ENCODE data around the gene ZNF474. TPM values are rescaled to one million over a fixed set of nuclear protein-coding genes. Genes with fewer than 3 reads are reported as not detected.

The ZNF474 gene
- total and polyA plus RNA-seq, 2 of the 8 experiments (the other 6 are each of a cell fraction or from before 2014, with no cell fraction given), result not detected

- FAIRE-seq (no peak), DNase-seq (ENCODE audit: low read depth in 1 of 2, low spot score in 2 of 2) (no peak)
- no peak overlapping the region for H2AFZ ChIP-seq (ENCODE audit: low read length)
- no peak overlapping the region for H2BK120ac ChIP-seq (replicated peaks; ENCODE audit: low read depth, low read length)
- WGBS, 2 experiments (ENCODE audit: extremely low coverage in 1 of 2, insufficient coverage in 1 of 2, insufficient read length in 1 of 2, insufficient replicate concordance in 2 of 2, low coverage in 1 of 2, low lambda C conversion rate in 2 of 2, missing lambda C conversion rate in 1 of 2), result 92% methylated on average over 5 of the region's 5 CpGs; no CpG with 5 or more reads in 1 of the 2 experiments
- H4K20me1 ChIP-seq (replicated peaks in 1 of 2; ENCODE audit: control insufficient read depth in 1 of 2, insufficient read depth in 2 of 2, low read length in 2 of 2), result no peaks in the 10 kb centered on the region
- no peak overlapping the region for H3K56ac ChIP-seq (replicated peaks; ENCODE audit: insufficient read length, low read depth, low read length)
- peaks cover 0 to 10% (median 7%) of the 10 kb centered on the region in 4 experiments; a peak in 4 of 7 replicates for H3K4me1 ChIP-seq (replicated peaks in 1 of 4; ENCODE audit: control insufficient read depth in 3 of 4, insufficient read depth in 4 of 4, low read length in 3 of 4)
- H4K5ac ChIP-seq (ENCODE audit: insufficient read length, low read depth, low read length), result no peak overlapping the region
- H4K91ac ChIP-seq (replicated peaks; ENCODE audit: insufficient read length, low read length), result peak overlapping the region; percentile 38
- H3K79me1 ChIP-seq (ENCODE audit: low read depth, low read length), result no peaks in the 10 kb centered on the region
- no peak overlapping the region for H2BK20ac ChIP-seq (ENCODE audit: low read length)
- no peak overlapping the region for H3K4me3 ChIP-seq (ENCODE audit: extremely low read depth in 1 of 4, insufficient read depth in 2 of 4, low read depth in 3 of 4, low read length in 4 of 4)
- no peak overlapping the region for H2AK5ac ChIP-seq (ENCODE audit: low read depth, low read length)
- H3K4ac ChIP-seq (replicated peaks; ENCODE audit: insufficient read length, low read depth, low read length), result no peak overlapping the region
- no peak overlapping the region for H3K14ac ChIP-seq (ENCODE audit: insufficient read length)
- no peak overlapping the region for H2BK5ac ChIP-seq (ENCODE audit: low read depth, low read length)
- H2BK12ac ChIP-seq (ENCODE audit: low read depth, low read length), result no peak overlapping the region
- CTCF ChIA-PET (ENCODE audit: partially characterized antibody), result interaction anchor here (0.9 to 1.2 kb wide), 4 partner anchors 11 to 75 kb away, joined by 3 to 7 read pairs (median 4); no protein-coding TSS in a partner anchor
- H3K27me3 ChIP-seq (replicated peaks in 1 of 4; ENCODE audit: control insufficient read depth in 3 of 4, extremely low read depth in 1 of 4, insufficient read depth in 3 of 4, low read length in 3 of 4), result no peaks in the 10 kb centered on the region
- no peak overlapping the region for H4K8ac ChIP-seq (ENCODE audit: extremely low read depth, insufficient read depth, low read length)
- POLR2A ChIA-PET (ENCODE audit: partially characterized antibody), result no interaction called here
- H3K18ac ChIP-seq (ENCODE audit: extremely low read depth, low read length), result no peak overlapping the region
- no peak overlapping the region for H3K23ac ChIP-seq (ENCODE audit: insufficient read length)
- no peaks in the 10 kb centered on the region for H3K23me2 ChIP-seq (ENCODE audit: low read depth, low read length)
- no peaks in the 10 kb centered on the region for H3K9me3 ChIP-seq (ENCODE audit: insufficient read depth in 2 of 2, low read depth in 1 of 2, low read length in 1 of 2)
- H2BK15ac ChIP-seq (ENCODE audit: low read length), result no peak overlapping the region
- H3K27ac ChIP-seq (ENCODE audit: low read depth, low read length), result no peak overlapping the region
- no peaks in the 10 kb centered on the region for H3K36me3 ChIP-seq (ENCODE audit: control insufficient read depth in 2 of 4, insufficient read depth in 4 of 4, low read length in 3 of 4)
- H3K79me2 ChIP-seq (ENCODE audit: control insufficient read depth in 1 of 2, insufficient read depth in 2 of 2, low read length in 2 of 2), result no peaks in the 10 kb centered on the region
- no peak overlapping the region for H3K9ac ChIP-seq (replicated peaks in 1 of 4; ENCODE audit: extremely low read depth in 1 of 4, low read depth in 3 of 4, low read length in 3 of 4)
- no peak overlapping the region for H3K4me2 ChIP-seq (ENCODE audit: insufficient read depth in 1 of 2, low read depth in 2 of 2, low read length in 2 of 2)
- TF ChIP-seq MAX (IDR thresholded peaks at IDR 0.05), result no peak
- no peak for TF ChIP-seq ATF2 (IDR thresholded peaks at IDR 0.05; ENCODE audit: low read length)
- TF ChIP-seq CREB1 (IDR thresholded peaks at IDR 0.05), result no peak
- TF ChIP-seq YY1 (IDR thresholded peaks at IDR 0.05; ENCODE audit: low read depth, low read length), result no peak
- no peak for TF ChIP-seq RBBP5 (IDR thresholded peaks at IDR 0.05; ENCODE audit: borderline replicate concordance, low read depth, low read length)
- no peak for TF ChIP-seq BCL11A (IDR thresholded peaks at IDR 0.05; ENCODE audit: low read depth in 2 of 2, low read length in 2 of 2)
- TF ChIP-seq FOSL1 (IDR thresholded peaks at IDR 0.05; ENCODE audit: insufficient read depth, low read depth, low read length), result no peak
- no peak for TF ChIP-seq CTCF (IDR thresholded peaks at IDR 0.05; ENCODE audit: control extremely low read depth in 1 of 3, insufficient read depth in 1 of 3, low read depth in 1 of 3, low read length in 3 of 3)
- no peak for TF ChIP-seq ASH2L (IDR thresholded peaks at IDR 0.05; ENCODE audit: low read length)
These were observed 55.4 kb downstream of the ZNF474 start for GRCh38 chr5:122184676-122185255.

Measured in H1 (cell line).